Measurements from ENCODE around the gene HDAC4. TPM values are rescaled to one million over a fixed set of nuclear protein-coding genes. Genes with fewer than 3 reads are reported as not detected.
A peak's percentile ranks its signal among the peaks of the same experiment; 100 is the strongest.

Gene HDAC4
- total RNA-seq, 1 experiment from 2014 or later, result 32.0 TPM

- H3K4me1 Mint-ChIP-seq, result peaks cover 9 to 27% of the 10 kb centered on the region in 2 experiments
- WGBS (ENCODE audit: extremely low coverage, insufficient read length, low lambda C conversion rate), result no CpG with 5 or more reads among the region's 14 CpGs
- no peaks in the 10 kb centered on the region for H3K27me3 Mint-ChIP-seq (ENCODE audit: low read depth)
- Histone ChIP-seq H3K14ac (ENCODE audit: insufficient read depth, low read length) (no peak overlapping the region; the same call in 1 of the 2 replicates), H3K9me3 (ENCODE audit: control insufficient read depth, low read depth, low read length) (no peaks in the 10 kb centered on the region), H2BK15ac (ENCODE audit: low read depth, low read length) (no peak overlapping the region), H3K4ac (ENCODE audit: low read depth, low read length) (no peak overlapping the region), H2AK5ac (ENCODE audit: insufficient read length, low read length) (no peak overlapping the region), H3K79me2 (ENCODE audit: insufficient read depth, low read length) (no peaks in the 10 kb centered on the region), H3K4me2 (ENCODE audit: insufficient read depth, insufficient read length, low read length) (no peak overlapping the region), H3K23ac (ENCODE audit: insufficient read length, low read depth, low read length) (no peak overlapping the region), H3K23me2 (ENCODE audit: insufficient read length, low read depth, low read length, poor library complexity, severe bottlenecking) (no peaks in the 10 kb centered on the region), H2BK5ac (ENCODE audit: insufficient read length, low read length) (no peak overlapping the region), H2BK20ac (ENCODE audit: low read depth, low read length, poor library complexity, severe bottlenecking) (no peak overlapping the region), H4K91ac (ENCODE audit: insufficient read length, low read depth, low read length) (no peak overlapping the region), H3K56ac (ENCODE audit: insufficient read length, low read depth, low read length) (no peak overlapping the region), H4K20me1 (ENCODE audit: control insufficient read depth, insufficient read depth, insufficient read length) (no peaks in the 10 kb centered on the region), H3K27me3 (ENCODE audit: insufficient read depth, low read length) (no peaks in the 10 kb centered on the region), H3K79me1 (ENCODE audit: insufficient read depth, low read depth, low read length, poor library complexity, severe bottlenecking) (no peaks in the 10 kb centered on the region), H4K5ac (ENCODE audit: insufficient read length, low read depth, low read length) (no peak overlapping the region), H2BK12ac (ENCODE audit: insufficient read length, low read depth, low read length) (no peak overlapping the region), H3K27ac (ENCODE audit: insufficient read length, low read depth, low read length) (no peak overlapping the region), H3T11ph (ENCODE audit: low read length) (no peak overlapping the region), H2AFZ (ENCODE audit: low read length) (no peak overlapping the region), H4K8ac (replicated peaks; ENCODE audit: insufficient read length, low read depth, low read length) (no peak overlapping the region), H3K9ac (ENCODE audit: extremely low read depth, insufficient read length, low read length) (no peak overlapping the region), H3K18ac (ENCODE audit: insufficient read length, low read depth, low read length) (no peak overlapping the region), H3K4me1 (ENCODE audit: insufficient read depth, low read length) (no peaks in the 10 kb centered on the region), H2BK120ac (ENCODE audit: low read depth, low read length, poor library complexity, severe bottlenecking) (no peak overlapping the region)
- no peak for DNase-seq
- no peak overlapping the region; a peak in 1 of 5 replicates for H3K4me3 Mint-ChIP-seq
- H3K36me3 Mint-ChIP-seq (ENCODE audit: insufficient read depth in 1 of 3, low read depth in 3 of 3), result peaks cover 3 to 5% (median 4%) of the 10 kb centered on the region in 3 experiments; a peak in 5 of 7 replicates
- H3K9me3 Mint-ChIP-seq, result peaks cover 0 to 4% of the 10 kb centered on the region in 2 experiments; a peak in 1 of 5 replicates
- peak overlapping the region in 1 of 3 experiments; percentile 73; a peak in 2 of 7 replicates for H3K27ac Mint-ChIP-seq
- no peak for TF ChIP-seq CTCF (conservative IDR thresholded peaks at IDR 0.05)
These were observed 70.0 kb downstream of the HDAC4 start for GRCh38 chr2:239330836-239331235.
